HepG2 (cell line): ENCODE results near the gene PCNP. TPM values are rescaled to one million over a fixed set of nuclear protein-coding genes. Genes with fewer than 3 reads are reported as not detected.

Experiments
- CC2D1A ChIP-seq: sonication (generic); formaldehyde crosslinking; IDR thresholded peaks from 2 replicates; pipeline ENCODE4 v1.8.1; 2023; ENCODE audit warnings: mild to moderate bottlenecking, missing genetic modification reagents
- DPF2 ChIP-seq: sonication (generic); formaldehyde crosslinking; IDR thresholded peaks from 2 replicates; pipeline ENCODE4 v1.4.0; 2020; ENCODE audit warnings: mild to moderate bottlenecking, low read depth, missing genetic modification reagents, borderline replicate concordance
- ELF3 ChIP-seq: IDR thresholded peaks from 2 replicates; pipeline ENCODE4 v1.6.1; 2016; ENCODE audit warnings: missing genetic modification reagents, missing compliant biosample characterization
- FOXC1 ChIP-seq: sonication (generic); formaldehyde crosslinking; IDR thresholded peaks from 2 replicates; pipeline ENCODE4 v1.8.0; 2022; ENCODE audit warnings: mild to moderate bottlenecking, missing genetic modification reagents, borderline replicate concordance
- MED8 ChIP-seq: sonication (generic); formaldehyde crosslinking; IDR thresholded peaks from 2 replicates; pipeline ENCODE4 v1.8.1; 2023; ENCODE audit warnings: mild to moderate bottlenecking, missing genetic modification reagents; ENCODE audit not compliant: insufficient replicate concordance
- NR1H2 ChIP-seq: sonication (generic); formaldehyde crosslinking; IDR thresholded peaks from 2 replicates; pipeline ENCODE4 v1.8.1; 2022; ENCODE audit warnings: low read depth, missing genetic modification reagents, borderline replicate concordance
- SNAPC2 ChIP-seq: sonication (generic); formaldehyde crosslinking; IDR thresholded peaks from 2 replicates; pipeline ENCODE4 v1.8.1; 2022; ENCODE audit warnings: mild to moderate bottlenecking, missing genetic modification reagents
- TGIF2 ChIP-seq: IDR thresholded peaks from 2 replicates; pipeline ENCODE4 v1.6.1; 2016; ENCODE audit warnings: control low read depth, missing compliant biosample characterization
- TOE1 ChIP-seq: sonication (generic); formaldehyde crosslinking; IDR thresholded peaks from 2 replicates; pipeline ENCODE4 v1.4.0; 2020; ENCODE audit warnings: mild to moderate bottlenecking, missing genetic modification reagents
- ZNF12 ChIP-seq: sonication (generic); formaldehyde crosslinking; IDR thresholded peaks from 2 replicates; pipeline ENCODE4 v1.5.0; 2020; ENCODE audit warnings: missing genetic modification reagents
- ZNF24 ChIP-seq: fragments of 450-650 bp; IDR thresholded peaks from 2 replicates; pipeline ENCODE4 v1.6.1; 2017; ENCODE audit warnings: antibody characterized with exemption, mild to moderate bottlenecking
- ZNF460 ChIP-seq: sonication (generic); formaldehyde crosslinking; IDR thresholded peaks from 2 replicates; pipeline ENCODE4 v1.5.1; 2020; ENCODE audit warnings: missing genetic modification reagents, mild to moderate bottlenecking, borderline replicate concordance
- ZNF816 ChIP-seq: sonication (generic); formaldehyde crosslinking; IDR thresholded peaks from 2 replicates; pipeline ENCODE4 v1.8.0; 2022; ENCODE audit warnings: missing genetic modification reagents, mild to moderate bottlenecking, borderline replicate concordance
- ZNF878 ChIP-seq: sonication (generic); formaldehyde crosslinking; IDR thresholded peaks from 2 replicates; pipeline ENCODE4 v1.8.1; 2023; ENCODE audit warnings: mild to moderate bottlenecking, missing genetic modification reagents, moderate library complexity
- polyA plus RNA-seq, 8 experiments: library from polyadenylated mRNA; depleted of rRNA in 3 of 8; stranded (reverse) in 7 of 8; unstranded in 1 of 8; fragments of >200 nt; fragmentation: Illumina TruSeq in 4 of 8; extraction: Trizol in 4 of 8; gene quantifications; 2 replicates each; pipeline versions ENCODE4 v1.2.1 to v1.2.3, GENCODE V29; 2011 to 2016; ENCODE audit warnings: low read depth in 4 of 8, missing spikeins in 1 of 8, mixed read lengths in 1 of 8; ENCODE audit not compliant: insufficient read depth in 1 of 8
- total RNA-seq, 5 experiments: library from RNA; depleted of rRNA; stranded (reverse); fragments of >200 nt; fragmentation: Illumina TruSeq; extraction: Trizol; gene quantifications; 2 replicates each; pipeline ENCODE4 v1.2.3, GENCODE V29; 2016; ENCODE audit warnings: low read depth in 1 of 5
- TF ChIP-seq, protein P1 (sequence below): sonication (generic); formaldehyde crosslinking; IDR thresholded peaks from 2 replicates; pipeline ENCODE4 v1.4.0; 2020; ENCODE audit warnings: missing genetic modification reagents
- TF ChIP-seq, protein P2 (sequence below): sonication (generic); formaldehyde crosslinking; IDR thresholded peaks from 2 replicates; pipeline ENCODE4 v1.5.1; 2020; ENCODE audit warnings: missing genetic modification reagents, mild to moderate bottlenecking, borderline replicate concordance
- TF ChIP-seq, protein P3 (sequence below): sonication (generic); formaldehyde crosslinking; IDR thresholded peaks from 2 replicates; pipeline ENCODE4 v1.4.0; 2020; ENCODE audit warnings: low read depth, mild to moderate bottlenecking, missing genetic modification reagents
- TF ChIP-seq, protein P4 (sequence below): sonication (generic); formaldehyde crosslinking; IDR thresholded peaks from 2 replicates; pipeline ENCODE4 v1.5.1; 2020; ENCODE audit warnings: missing genetic modification reagents, mild to moderate bottlenecking, borderline replicate concordance
- TF ChIP-seq, protein P5 (sequence below): sonication (generic); formaldehyde crosslinking; IDR thresholded peaks from 2 replicates; pipeline ENCODE4 v1.5.1; 2020; ENCODE audit warnings: mild to moderate bottlenecking, missing genetic modification reagents
- TF ChIP-seq, protein P6 (sequence below): sonication (generic); formaldehyde crosslinking; IDR thresholded peaks from 2 replicates; pipeline ENCODE4 v1.4.0; 2020; ENCODE audit warnings: mild to moderate bottlenecking, missing genetic modification reagents

Gene PCNP
- total and polyA plus RNA-seq, 2 of the 13 experiments (the other 11 are each of a cell fraction or from before 2014, with no cell fraction given): 44.1 to 78.2 TPM

DNA sequence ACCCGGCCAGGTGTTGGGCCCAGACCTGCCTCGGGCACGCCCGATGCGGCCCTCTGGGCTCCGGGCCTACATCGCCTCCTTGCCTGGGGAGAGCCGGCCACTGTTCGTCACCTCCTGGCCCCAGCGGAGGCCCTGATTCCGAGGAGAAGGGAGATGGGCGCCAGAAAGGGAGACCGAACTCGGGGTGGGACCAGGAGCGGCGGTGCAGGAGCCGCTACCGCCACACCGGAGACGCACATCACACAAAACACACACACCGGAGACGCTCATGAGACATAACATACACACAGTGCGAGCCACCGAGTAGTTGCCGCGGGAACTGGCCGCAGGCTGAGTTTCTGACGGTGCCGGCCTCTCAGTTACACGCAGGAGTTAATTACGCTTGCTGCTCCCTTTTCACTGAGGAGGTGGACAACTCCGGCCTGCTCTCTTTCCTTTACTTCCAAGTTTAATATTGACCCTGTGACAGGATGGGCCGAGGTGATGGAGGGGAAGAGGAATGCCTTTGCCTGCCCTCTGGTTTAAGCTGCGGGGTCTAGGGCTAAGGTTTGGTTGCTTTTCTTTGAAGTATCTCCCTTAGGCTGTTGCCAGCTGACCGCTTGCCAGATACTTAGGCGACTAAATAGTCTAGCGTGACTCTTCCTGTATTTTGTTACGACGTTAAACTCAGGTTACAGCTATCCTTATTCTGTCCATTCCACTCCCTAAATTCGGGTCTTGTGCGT is 570 bp downstream of the PCNP start (continued):
- TF ChIP-seq, protein P1, sequence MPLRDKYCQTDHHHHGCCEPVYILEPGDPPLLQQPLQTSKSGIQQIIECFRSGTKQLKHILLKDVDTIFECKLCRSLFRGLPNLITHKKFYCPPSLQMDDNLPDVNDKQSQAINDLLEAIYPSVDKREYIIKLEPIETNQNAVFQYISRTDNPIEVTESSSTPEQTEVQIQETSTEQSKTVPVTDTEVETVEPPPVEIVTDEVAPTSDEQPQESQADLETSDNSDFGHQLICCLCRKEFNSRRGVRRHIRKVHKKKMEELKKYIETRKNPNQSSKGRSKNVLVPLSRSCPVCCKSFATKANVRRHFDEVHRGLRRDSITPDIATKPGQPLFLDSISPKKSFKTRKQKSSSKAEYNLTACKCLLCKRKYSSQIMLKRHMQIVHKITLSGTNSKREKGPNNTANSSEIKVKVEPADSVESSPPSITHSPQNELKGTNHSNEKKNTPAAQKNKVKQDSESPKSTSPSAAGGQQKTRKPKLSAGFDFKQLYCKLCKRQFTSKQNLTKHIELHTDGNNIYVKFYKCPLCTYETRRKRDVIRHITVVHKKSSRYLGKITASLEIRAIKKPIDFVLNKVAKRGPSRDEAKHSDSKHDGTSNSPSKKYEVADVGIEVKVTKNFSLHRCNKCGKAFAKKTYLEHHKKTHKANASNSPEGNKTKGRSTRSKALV (CRISPR knock-in tag): no peak
- TF ChIP-seq TOE1 (CRISPR knock-in tag): no peak
- no peak for TF ChIP-seq MED8
- no peak for TF ChIP-seq ZNF12 (CRISPR knock-in tag)
- no peak for TF ChIP-seq ELF3 (CRISPR knock-in tag)
- TF ChIP-seq, protein P2, sequence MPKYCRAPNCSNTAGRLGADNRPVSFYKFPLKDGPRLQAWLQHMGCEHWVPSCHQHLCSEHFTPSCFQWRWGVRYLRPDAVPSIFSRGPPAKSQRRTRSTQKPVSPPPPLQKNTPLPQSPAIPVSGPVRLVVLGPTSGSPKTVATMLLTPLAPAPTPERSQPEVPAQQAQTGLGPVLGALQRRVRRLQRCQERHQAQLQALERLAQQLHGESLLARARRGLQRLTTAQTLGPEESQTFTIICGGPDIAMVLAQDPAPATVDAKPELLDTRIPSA (CRISPR knock-in tag): no peak; the same call in 1 of the 2 replicates
- no peak for TF ChIP-seq SNAPC2 (CRISPR knock-in tag)
- TF ChIP-seq ZNF878 (CRISPR knock-in tag): no peak
- TF ChIP-seq CC2D1A (CRISPR knock-in tag): no peak
- no peak; the same call in 1 of the 2 replicates for TF ChIP-seq TGIF2
- TF ChIP-seq DPF2 (CRISPR knock-in tag): no peak
- TF ChIP-seq, protein P3, sequence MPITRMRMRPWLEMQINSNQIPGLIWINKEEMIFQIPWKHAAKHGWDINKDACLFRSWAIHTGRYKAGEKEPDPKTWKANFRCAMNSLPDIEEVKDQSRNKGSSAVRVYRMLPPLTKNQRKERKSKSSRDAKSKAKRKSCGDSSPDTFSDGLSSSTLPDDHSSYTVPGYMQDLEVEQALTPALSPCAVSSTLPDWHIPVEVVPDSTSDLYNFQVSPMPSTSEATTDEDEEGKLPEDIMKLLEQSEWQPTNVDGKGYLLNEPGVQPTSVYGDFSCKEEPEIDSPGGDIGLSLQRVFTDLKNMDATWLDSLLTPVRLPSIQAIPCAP (CRISPR knock-in tag): no peak
- TF ChIP-seq NR1H2 (CRISPR knock-in tag): peak; percentile 42; the same call in 1 of the 2 replicates
- no peak for TF ChIP-seq ZNF816
- peak; percentile 71; the same call in 1 of the 2 replicates for TF ChIP-seq FOXC1
- TF ChIP-seq, protein P4, sequence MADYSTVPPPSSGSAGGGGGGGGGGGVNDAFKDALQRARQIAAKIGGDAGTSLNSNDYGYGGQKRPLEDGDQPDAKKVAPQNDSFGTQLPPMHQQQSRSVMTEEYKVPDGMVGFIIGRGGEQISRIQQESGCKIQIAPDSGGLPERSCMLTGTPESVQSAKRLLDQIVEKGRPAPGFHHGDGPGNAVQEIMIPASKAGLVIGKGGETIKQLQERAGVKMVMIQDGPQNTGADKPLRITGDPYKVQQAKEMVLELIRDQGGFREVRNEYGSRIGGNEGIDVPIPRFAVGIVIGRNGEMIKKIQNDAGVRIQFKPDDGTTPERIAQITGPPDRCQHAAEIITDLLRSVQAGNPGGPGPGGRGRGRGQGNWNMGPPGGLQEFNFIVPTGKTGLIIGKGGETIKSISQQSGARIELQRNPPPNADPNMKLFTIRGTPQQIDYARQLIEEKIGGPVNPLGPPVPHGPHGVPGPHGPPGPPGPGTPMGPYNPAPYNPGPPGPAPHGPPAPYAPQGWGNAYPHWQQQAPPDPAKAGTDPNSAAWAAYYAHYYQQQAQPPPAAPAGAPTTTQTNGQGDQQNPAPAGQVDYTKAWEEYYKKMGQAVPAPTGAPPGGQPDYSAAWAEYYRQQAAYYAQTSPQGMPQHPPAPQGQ: no peak
- TF ChIP-seq ZNF24: no peak
- no peak for TF ChIP-seq ZNF460 (CRISPR knock-in tag)
- TF ChIP-seq, protein P5, sequence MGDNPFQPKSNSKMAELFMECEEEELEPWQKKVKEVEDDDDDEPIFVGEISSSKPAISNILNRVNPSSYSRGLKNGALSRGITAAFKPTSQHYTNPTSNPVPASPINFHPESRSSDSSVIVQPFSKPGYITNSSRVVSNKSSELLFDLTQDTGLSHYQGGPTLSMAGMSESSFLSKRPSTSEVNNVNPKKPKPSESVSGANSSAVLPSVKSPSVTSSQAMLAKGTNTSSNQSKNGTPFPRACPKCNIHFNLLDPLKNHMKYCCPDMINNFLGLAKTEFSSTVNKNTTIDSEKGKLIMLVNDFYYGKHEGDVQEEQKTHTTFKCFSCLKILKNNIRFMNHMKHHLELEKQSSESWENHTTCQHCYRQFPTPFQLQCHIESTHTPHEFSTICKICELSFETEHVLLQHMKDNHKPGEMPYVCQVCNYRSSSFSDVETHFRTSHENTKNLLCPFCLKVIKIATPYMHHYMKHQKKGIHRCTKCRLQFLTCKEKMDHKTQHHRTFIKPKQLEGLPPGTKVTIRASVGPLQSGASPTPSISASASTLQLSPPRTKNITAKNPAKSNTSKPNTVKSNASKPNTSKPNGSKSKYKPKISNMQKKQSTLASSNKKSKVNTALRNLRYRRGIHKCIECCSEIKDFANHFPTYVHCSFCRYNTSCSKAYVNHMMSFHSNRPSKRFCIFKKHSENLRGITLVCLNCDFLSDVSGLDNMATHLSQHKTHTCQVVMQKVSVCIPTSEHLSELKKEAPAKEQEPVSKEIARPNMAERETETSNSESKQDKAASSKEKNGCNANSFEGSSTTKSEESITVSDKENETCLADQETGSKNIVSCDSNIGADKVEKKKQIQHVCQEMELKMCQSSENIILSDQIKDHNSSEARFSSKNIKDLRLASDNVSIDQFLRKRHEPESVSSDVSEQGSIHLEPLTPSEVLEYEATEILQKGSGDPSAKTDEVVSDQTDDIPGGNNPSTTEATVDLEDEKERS (CRISPR knock-in tag): 0 out of 2 replicates have a peak, but pooled peaks have one; percentile 9
- TF ChIP-seq, protein P6, sequence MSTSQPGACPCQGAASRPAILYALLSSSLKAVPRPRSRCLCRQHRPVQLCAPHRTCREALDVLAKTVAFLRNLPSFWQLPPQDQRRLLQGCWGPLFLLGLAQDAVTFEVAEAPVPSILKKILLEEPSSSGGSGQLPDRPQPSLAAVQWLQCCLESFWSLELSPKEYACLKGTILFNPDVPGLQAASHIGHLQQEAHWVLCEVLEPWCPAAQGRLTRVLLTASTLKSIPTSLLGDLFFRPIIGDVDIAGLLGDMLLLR (CRISPR knock-in tag): peak; percentile 44; the same call in 1 of the 2 replicates
